PC-3 (cell line): ENCODE data around the gene ASXL1. TPM values are rescaled to one million over a fixed set of nuclear protein-coding genes. Genes with fewer than 3 reads are reported as not detected.

ENCODE experiments used
- ATAC-seq: fragments of 200-7000 bp; cut with Tn5 transposase; 2 replicates; pipeline ENCODE4 v1.9.1; 2020; ENCODE audit warnings: mild to moderate bottlenecking, moderate library complexity
- BruUV-seq: library from RNA; stranded (reverse); fragments of 400-500 nt; replicated peaks from 2 replicates; lab custom pipeline; 2021; lab: Mats Ljungman, UMichigan
- CTCF ChIA-PET: fragments of 300-600 bp; sonication (Branson Sonifier 250); formaldehyde crosslinking; loops from one replicate; lab custom pipeline; 2022; ENCODE audit warnings: antibody characterized with exemption; lab: Charles Lee
- POLR2A ChIA-PET: fragments of 300-600 bp; sonication (Branson Sonifier 250); formaldehyde crosslinking; loops from one replicate; lab custom pipeline; 2022; ENCODE audit warnings: antibody characterized with exemption; ENCODE audit not compliant: unreplicated experiment; lab: Charles Lee
- DNase-seq: peaks from one replicate; pipeline ENCODE4 v3.0.0-alpha.2; 2015
- H2AFZ ChIP-seq: fragments of 300-600 bp; sonication (generic); 2 replicates; pipeline ENCODE4 v1.6.0; 2016; ENCODE audit warnings: antibody characterized with exemption, low read length
- H3F3A ChIP-seq: fragments of 300-600 bp; sonication (generic); one replicate; pipeline ENCODE4 v1.6.0; 2017; ENCODE audit warnings: antibody characterized with exemption, low read length, control low read depth, mild to moderate bottlenecking; ENCODE audit not compliant: unreplicated experiment
- H3K27ac ChIP-seq: fragments of 300-600 bp; sonication (generic); 2 replicates; pipeline ENCODE4 v1.5.1; 2016; ENCODE audit warnings: mild to moderate bottlenecking, low read length
- H3K27me3 ChIP-seq: fragments of 300-600 bp; sonication (generic); 2 replicates; pipeline ENCODE4 v1.6.1; 2016; ENCODE audit warnings: low read length, mixed read lengths
- H3K36me3 ChIP-seq: fragments of 300-600 bp; sonication (generic); 2 replicates; pipeline ENCODE4 v1.6.1; 2016; ENCODE audit warnings: low read depth, mixed run types, low read length, mixed read lengths
- H3K4me1 ChIP-seq: fragments of 300-600 bp; sonication (generic); 2 replicates; pipeline ENCODE4 v1.5.1; 2016; ENCODE audit warnings: low read length; ENCODE audit not compliant: insufficient read depth
- H3K4me2 ChIP-seq: fragments of 300-600 bp; sonication (generic); 2 replicates; pipeline ENCODE4 v1.6.0; 2016; ENCODE audit warnings: low read length
- H3K4me3 ChIP-seq: fragments of 300-600 bp; sonication (generic); 2 replicates; pipeline ENCODE4 v1.5.1; 2016; ENCODE audit warnings: mild to moderate bottlenecking, low read length, mixed read lengths
- H3K79me2 ChIP-seq: fragments of 300-600 bp; sonication (generic); 2 replicates; pipeline ENCODE4 v1.6.1; 2017; ENCODE audit warnings: low read length, mixed read lengths
- H3K9ac ChIP-seq: fragments of 300-600 bp; sonication (generic); 2 replicates; pipeline ENCODE4 v1.6.0; 2016; ENCODE audit warnings: mild to moderate bottlenecking, low read length
- H3K9me2 ChIP-seq: fragments of 300-600 bp; sonication (generic); replicated peaks from 2 replicates; pipeline ENCODE4 v1.6.1; 2016; ENCODE audit warnings: mixed run types, low read length, mixed read lengths
- H3K9me3 ChIP-seq: fragments of 300-600 bp; sonication (generic); 2 replicates; pipeline ENCODE4 v1.6.1; 2016; ENCODE audit warnings: low read length, mixed read lengths
- H4K20me1 ChIP-seq: fragments of 300-600 bp; sonication (generic); 2 replicates; pipeline ENCODE4 v1.6.1; 2016; ENCODE audit warnings: low read length, mixed read lengths
- EZH2 ChIP-seq: fragments of 300-600 bp; sonication (generic); IDR thresholded peaks from one replicate; pipeline ENCODE4 v1.6.1; 2017; ENCODE audit warnings: antibody characterized with exemption, mild to moderate bottlenecking, low read length; ENCODE audit not compliant: unreplicated experiment
- EZH2phosphoT487 ChIP-seq: fragments of 300-600 bp; sonication (generic); IDR thresholded peaks from 2 replicates; pipeline ENCODE4 v1.6.1; 2018; ENCODE audit warnings: mild to moderate bottlenecking, antibody characterized with exemption, low read length, borderline replicate concordance
- intact Hi-C: fragments of 100-400 bp; cut with micrococcal nuclease; formaldehyde crosslinking; loops from 2 replicates; pipeline ENCODE4 v1.9.0; 2023
- total RNA-seq: library from RNA; depleted of rRNA; stranded (reverse); fragments of >200 nt; gene quantifications from 2 replicates; pipeline ENCODE4 v1.2.3, GENCODE V29; 2014
- TF ChIP-seq, protein P1 (sequence below): fragments of 300-600 bp; sonication (generic); conservative IDR thresholded peaks from 2 replicates; pipeline ENCODE4 v1.5.1; 2017; ENCODE audit warnings: antibody characterized with exemption, low read depth, mild to moderate bottlenecking, low read length

Gene ASXL1
- total RNA-seq, 1 experiment from 2014 or later: 42.8 TPM

DNA sequence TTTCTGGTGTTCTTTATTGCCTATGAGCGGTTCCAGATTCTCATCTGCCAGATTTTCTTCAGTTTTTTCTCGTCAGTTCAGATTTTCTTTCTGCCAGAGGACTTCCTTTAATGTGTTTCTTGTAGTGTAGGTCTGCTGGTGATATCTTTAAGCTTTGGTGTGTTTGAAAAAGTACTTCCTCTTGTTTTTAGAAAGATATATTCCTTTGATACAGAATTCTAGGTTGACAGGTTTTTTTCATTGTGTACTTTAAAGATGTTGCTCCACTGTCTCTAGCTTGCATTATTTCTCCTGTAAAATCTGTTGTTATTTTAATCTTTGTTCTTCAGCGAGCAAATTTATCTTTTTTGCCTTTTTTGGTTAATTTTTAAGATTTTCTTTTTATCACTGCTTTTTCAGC is 36.9 kb downstream of the ASXL1 start:
- Histone ChIP-seq H2AFZ (no peak overlapping the region), H3F3A (no peaks in the 10 kb centered on the region), H3K9ac (no peak overlapping the region), H3K27me3 (no peaks in the 10 kb centered on the region), H3K27ac (no peak overlapping the region), H3K36me3 (peaks cover 16% of the 10 kb centered on the region), H3K4me2 (no peak overlapping the region), H3K4me1 (peaks cover 5% of the 10 kb centered on the region; the same call in 1 of the 2 replicates), H3K4me3 (no peak overlapping the region), H3K9me2 (no peaks in the 10 kb centered on the region), H3K79me2 (peaks cover 82% of the 10 kb centered on the region), H4K20me1 (peaks cover 9% of the 10 kb centered on the region; the same call in 1 of the 2 replicates), H3K9me3 (no peaks in the 10 kb centered on the region)
- intact Hi-C loops: no loop called here
- POLR2A ChIA-PET: interaction anchor here (0.7 kb wide), 1 partner anchor 26 kb away, joined by 9 read pairs; no protein-coding TSS in a partner anchor
- ATAC-seq (no peak), DNase-seq (no peak)
- no TSS peak for BruUV-seq
- no peak for TF ChIP-seq EZH2
- TF ChIP-seq EZH2phosphoT487: no peak
- TF ChIP-seq, protein P1, sequence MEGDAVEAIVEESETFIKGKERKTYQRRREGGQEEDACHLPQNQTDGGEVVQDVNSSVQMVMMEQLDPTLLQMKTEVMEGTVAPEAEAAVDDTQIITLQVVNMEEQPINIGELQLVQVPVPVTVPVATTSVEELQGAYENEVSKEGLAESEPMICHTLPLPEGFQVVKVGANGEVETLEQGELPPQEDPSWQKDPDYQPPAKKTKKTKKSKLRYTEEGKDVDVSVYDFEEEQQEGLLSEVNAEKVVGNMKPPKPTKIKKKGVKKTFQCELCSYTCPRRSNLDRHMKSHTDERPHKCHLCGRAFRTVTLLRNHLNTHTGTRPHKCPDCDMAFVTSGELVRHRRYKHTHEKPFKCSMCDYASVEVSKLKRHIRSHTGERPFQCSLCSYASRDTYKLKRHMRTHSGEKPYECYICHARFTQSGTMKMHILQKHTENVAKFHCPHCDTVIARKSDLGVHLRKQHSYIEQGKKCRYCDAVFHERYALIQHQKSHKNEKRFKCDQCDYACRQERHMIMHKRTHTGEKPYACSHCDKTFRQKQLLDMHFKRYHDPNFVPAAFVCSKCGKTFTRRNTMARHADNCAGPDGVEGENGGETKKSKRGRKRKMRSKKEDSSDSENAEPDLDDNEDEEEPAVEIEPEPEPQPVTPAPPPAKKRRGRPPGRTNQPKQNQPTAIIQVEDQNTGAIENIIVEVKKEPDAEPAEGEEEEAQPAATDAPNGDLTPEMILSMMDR: no peak
- CTCF ChIA-PET: no interaction called here

DNA sequence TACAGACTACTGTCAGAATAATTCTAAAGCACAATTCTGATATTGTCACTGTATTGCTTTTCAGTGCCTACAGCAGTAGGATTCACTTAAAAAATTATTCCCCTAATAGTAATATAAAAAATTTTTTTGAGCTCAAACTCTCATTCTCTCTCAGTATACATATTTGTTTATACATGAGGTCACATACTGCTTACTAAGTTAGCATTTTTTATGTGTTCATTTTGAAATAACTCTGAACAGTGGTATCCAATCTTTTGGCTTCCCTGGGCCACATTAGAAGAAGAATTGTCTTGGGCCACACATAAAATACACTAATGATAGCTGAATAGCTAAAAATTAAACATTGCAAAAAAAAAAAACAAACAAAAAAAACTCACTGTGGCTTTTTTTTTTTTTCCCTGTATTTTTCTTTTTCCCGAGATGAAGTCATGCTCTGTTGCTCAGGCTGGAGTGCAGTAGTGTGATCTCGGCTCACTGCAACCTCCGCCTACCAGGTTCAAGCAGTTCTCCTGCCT is 38.6 kb downstream of the ASXL1 start:
- no peaks in the 10 kb centered on the region for H3F3A ChIP-seq
- no peak overlapping the region for H3K9ac ChIP-seq
- H3K9me2 ChIP-seq: no peaks in the 10 kb centered on the region
- no peak overlapping the region for H2AFZ ChIP-seq
- intact Hi-C loops: no loop called here
- peaks cover 79% of the 10 kb centered on the region for H3K79me2 ChIP-seq
- no peaks in the 10 kb centered on the region for H3K4me1 ChIP-seq
- H3K9me3 ChIP-seq: no peaks in the 10 kb centered on the region
- no peak overlapping the region for H3K27ac ChIP-seq
- no peak for ATAC-seq
- POLR2A ChIA-PET: interaction anchor here (0.6 kb wide), 1 partner anchor 169 kb away, joined by 3 read pairs; no protein-coding TSS in a partner anchor
- H3K4me3 ChIP-seq: no peak overlapping the region
- DNase-seq: no peak
- no TSS peak for BruUV-seq
- H3K4me2 ChIP-seq: no peak overlapping the region
- no peak for TF ChIP-seq EZH2phosphoT487
- TF ChIP-seq, protein P1: no peak
- no peak for TF ChIP-seq EZH2
- 0 out of 2 replicates have a peak, but pooled peaks cover 6% of the 10 kb centered on the region for H4K20me1 ChIP-seq
- CTCF ChIA-PET: interaction anchor here (0.7 kb wide), 1 partner anchor 112 kb away, joined by 3 read pairs; no protein-coding TSS in a partner anchor
- H3K36me3 ChIP-seq: peaks cover 8% of the 10 kb centered on the region
- no peaks in the 10 kb centered on the region for H3K27me3 ChIP-seq

DNA sequence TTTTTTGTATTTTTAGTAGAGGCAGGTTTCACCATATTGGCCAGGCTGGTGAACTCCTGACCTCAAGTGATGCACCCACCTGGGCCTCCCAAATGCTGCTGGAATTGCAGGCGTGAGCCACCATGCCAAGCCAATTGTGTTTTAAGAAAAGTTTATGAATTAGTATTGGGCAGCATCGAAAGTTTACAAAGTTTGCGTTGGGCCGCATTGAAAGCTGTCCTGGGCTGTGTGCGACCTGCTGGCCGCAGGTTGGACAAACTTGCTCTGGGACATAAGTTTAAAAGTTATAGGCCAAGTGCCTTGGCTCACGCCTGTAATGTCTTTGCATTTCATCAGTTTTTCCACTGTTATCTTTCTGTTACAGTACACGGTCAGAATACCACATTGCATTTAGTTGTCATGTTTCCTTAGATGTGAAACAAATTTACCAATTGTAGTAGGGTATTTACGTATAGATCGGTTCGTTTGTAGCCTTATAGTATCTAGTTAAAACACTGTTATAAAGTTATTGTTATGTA is 39.5 kb downstream of the ASXL1 start:
- Histone ChIP-seq H3K4me1 (no peaks in the 10 kb centered on the region), H3F3A (no peaks in the 10 kb centered on the region), H3K27ac (no peak overlapping the region), H3K36me3 (peaks cover 7% of the 10 kb centered on the region), H3K79me2 (peaks cover 79% of the 10 kb centered on the region), H3K27me3 (no peaks in the 10 kb centered on the region), H3K9me3 (no peaks in the 10 kb centered on the region), H3K9ac (no peak overlapping the region), H3K9me2 (no peaks in the 10 kb centered on the region), H2AFZ (no peak overlapping the region), H4K20me1 (0 out of 2 replicates have a peak, but pooled peaks cover 4% of the 10 kb centered on the region), H3K4me2 (no peak overlapping the region), H3K4me3 (no peak overlapping the region)
- no peak for ATAC-seq
- TF ChIP-seq, protein P1: no peak
- TF ChIP-seq EZH2: no peak
- no peak for TF ChIP-seq EZH2phosphoT487
- DNase-seq: no peak
- intact Hi-C loops: no loop called here
- CTCF ChIA-PET: no interaction called here
- no TSS peak for BruUV-seq
- POLR2A ChIA-PET: no interaction called here
